ENCODE results near the gene TMEM59L.

- TF ChIP-seq, protein P1, sequence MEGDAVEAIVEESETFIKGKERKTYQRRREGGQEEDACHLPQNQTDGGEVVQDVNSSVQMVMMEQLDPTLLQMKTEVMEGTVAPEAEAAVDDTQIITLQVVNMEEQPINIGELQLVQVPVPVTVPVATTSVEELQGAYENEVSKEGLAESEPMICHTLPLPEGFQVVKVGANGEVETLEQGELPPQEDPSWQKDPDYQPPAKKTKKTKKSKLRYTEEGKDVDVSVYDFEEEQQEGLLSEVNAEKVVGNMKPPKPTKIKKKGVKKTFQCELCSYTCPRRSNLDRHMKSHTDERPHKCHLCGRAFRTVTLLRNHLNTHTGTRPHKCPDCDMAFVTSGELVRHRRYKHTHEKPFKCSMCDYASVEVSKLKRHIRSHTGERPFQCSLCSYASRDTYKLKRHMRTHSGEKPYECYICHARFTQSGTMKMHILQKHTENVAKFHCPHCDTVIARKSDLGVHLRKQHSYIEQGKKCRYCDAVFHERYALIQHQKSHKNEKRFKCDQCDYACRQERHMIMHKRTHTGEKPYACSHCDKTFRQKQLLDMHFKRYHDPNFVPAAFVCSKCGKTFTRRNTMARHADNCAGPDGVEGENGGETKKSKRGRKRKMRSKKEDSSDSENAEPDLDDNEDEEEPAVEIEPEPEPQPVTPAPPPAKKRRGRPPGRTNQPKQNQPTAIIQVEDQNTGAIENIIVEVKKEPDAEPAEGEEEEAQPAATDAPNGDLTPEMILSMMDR (IDR thresholded peaks at IDR 0.05) = no peak
- no peak for TF ChIP-seq POLR2A (IDR thresholded peaks at IDR 0.05)
- TF ChIP-seq POLR2AphosphoS5 (IDR thresholded peaks at IDR 0.05) = no peak
Observed at GRCh38 chr19:18663940-18664530, 51.4 kb downstream of the TMEM59L start.

Measured in breast epithelium (tissue), 3 donors.